ENCODE results near the gene SMU1.
"Not testable (repeated sequence)": the region's sequence is repeated elsewhere in the genome, so short reads cannot be mapped to it uniquely, and the experiment has no call there.

SMU1 gene

GRCh38 chr9:33012328-33013069 lies 64.0 kb downstream of the SMU1 start:
- Histone ChIP-seq H3K27me3 (ENCODE audit: control insufficient read depth in 1 of 2, insufficient read depth in 2 of 2, low read length in 2 of 2) (no peaks in the 10 kb centered on the region), H3K27ac (ENCODE audit: low read length) (no peak overlapping the region), H3K9me3 (ENCODE audit: control insufficient read depth in 2 of 2, low read length in 2 of 2) (no peaks in the 10 kb centered on the region), H3K4me3 (ENCODE audit: low read length in 2 of 2) (no peak overlapping the region), H3K9ac (ENCODE audit: low read length in 2 of 2) (no peak overlapping the region), H3K36me3 (ENCODE audit: control insufficient read depth in 2 of 2, insufficient read depth in 2 of 2, low read length in 2 of 2) (no peaks in the 10 kb centered on the region), H3K4me1 (ENCODE audit: control insufficient read depth, insufficient read depth, low read length) (no peaks in the 10 kb centered on the region)

DNA sequence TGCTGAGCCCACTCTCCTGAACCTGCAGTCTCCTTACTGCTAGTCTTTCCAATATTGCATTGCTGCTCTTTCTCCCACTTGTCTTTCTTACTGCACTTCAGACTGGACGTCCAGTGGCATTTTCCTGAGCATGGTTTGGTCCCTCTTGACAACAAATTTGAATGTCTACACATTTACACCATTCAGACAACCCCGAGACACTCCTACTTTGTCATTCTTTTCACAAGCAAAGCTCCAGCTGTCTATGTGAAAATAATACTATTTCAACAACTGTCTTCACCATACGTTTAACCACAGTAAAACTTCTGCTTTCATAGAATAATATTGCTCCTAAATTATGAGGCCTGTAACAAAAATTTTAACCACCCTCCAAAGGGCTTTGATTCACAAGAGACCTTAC lies 64.6 kb downstream of the SMU1 start:
- no peaks in the 10 kb centered on the region for H3K4me1 ChIP-seq (ENCODE audit: control insufficient read depth, insufficient read depth, low read length)
- no peaks in the 10 kb centered on the region for H3K9me3 ChIP-seq (ENCODE audit: control insufficient read depth in 2 of 2, low read length in 2 of 2)
- H3K27ac ChIP-seq (ENCODE audit: low read length) = no peak overlapping the region
- no peak overlapping the region for H3K9ac ChIP-seq (ENCODE audit: low read length in 2 of 2)
- H3K36me3 ChIP-seq (ENCODE audit: control insufficient read depth in 2 of 2, insufficient read depth in 2 of 2, low read length in 2 of 2) = no peaks in the 10 kb centered on the region
- H3K27me3 ChIP-seq (ENCODE audit: control insufficient read depth in 1 of 2, insufficient read depth in 2 of 2, low read length in 2 of 2) = no peaks in the 10 kb centered on the region
- H3K4me3 ChIP-seq (ENCODE audit: low read length in 2 of 2) = no peak overlapping the region

- no peaks in the 10 kb centered on the region for H3K27me3 ChIP-seq (ENCODE audit: control insufficient read depth in 1 of 2, insufficient read depth in 2 of 2, low read length in 2 of 2)
- no peak overlapping the region for H3K27ac ChIP-seq (ENCODE audit: low read length)
- H3K4me3 ChIP-seq (ENCODE audit: low read length in 2 of 2) = no peak overlapping the region
- no peak overlapping the region for H3K9ac ChIP-seq (ENCODE audit: low read length in 2 of 2)
- H3K9me3 ChIP-seq (ENCODE audit: control insufficient read depth in 2 of 2, low read length in 2 of 2) = no peaks in the 10 kb centered on the region
- H3K36me3 ChIP-seq (ENCODE audit: control insufficient read depth in 2 of 2, insufficient read depth in 2 of 2, low read length in 2 of 2) = no peaks in the 10 kb centered on the region
- no peaks in the 10 kb centered on the region for H3K4me1 ChIP-seq (ENCODE audit: control insufficient read depth, insufficient read depth, low read length)
Measured at GRCh38 chr9:33007755-33008154, 68.7 kb downstream of the SMU1 start.

DNA sequence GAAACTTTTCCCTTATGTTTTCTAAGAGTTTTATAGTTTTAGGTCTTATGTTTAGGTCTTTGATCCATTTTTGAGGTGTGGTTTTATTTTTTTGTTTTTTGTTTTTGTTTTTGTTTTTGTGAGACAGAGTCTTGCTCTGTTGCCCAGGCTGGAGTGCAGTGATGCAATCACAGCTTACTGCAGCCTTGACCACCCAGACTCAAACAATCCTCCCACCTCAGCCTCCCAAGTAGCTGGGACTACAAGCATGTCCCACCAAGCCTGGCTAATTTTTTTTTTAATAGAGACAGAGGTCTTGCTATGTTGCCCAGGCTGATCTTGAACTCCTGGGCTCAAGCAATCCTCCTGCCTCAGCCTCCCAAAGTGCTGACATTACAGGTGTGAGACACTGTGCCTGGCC lies 71.1 kb downstream of the SMU1 start:
- not testable (repeated sequence) for H3K36me3 ChIP-seq (ENCODE audit: control insufficient read depth in 2 of 2, insufficient read depth in 2 of 2, low read length in 2 of 2); H3K27ac ChIP-seq (ENCODE audit: low read length); H3K9me3 ChIP-seq (ENCODE audit: control insufficient read depth in 2 of 2, low read length in 2 of 2); H3K4me3 ChIP-seq (ENCODE audit: low read length in 2 of 2); H3K9ac ChIP-seq (ENCODE audit: low read length in 2 of 2); H3K27me3 ChIP-seq (ENCODE audit: control insufficient read depth in 1 of 2, insufficient read depth in 2 of 2, low read length in 2 of 2)
- peaks cover 11% of the 10 kb centered on the region for H3K4me1 ChIP-seq (ENCODE audit: control insufficient read depth, insufficient read depth, low read length)

DNA sequence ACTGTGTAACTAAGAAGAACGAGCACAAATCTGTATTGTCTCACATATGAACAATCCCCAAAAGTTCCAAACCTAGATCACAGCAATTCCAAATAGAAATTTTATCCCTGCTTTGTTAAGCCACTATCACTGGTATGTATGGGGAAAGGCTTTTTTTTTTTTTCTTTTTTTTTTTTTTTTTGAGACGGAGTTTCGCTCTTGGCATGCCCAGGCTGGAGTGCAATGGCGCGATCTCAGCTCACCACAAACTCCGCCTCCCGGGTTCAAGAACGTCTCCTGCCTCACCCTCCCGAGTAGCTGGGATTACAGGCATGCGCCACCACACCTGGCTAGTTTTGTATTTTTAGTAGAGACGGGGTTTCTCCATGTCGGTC lies 75.8 kb downstream of the SMU1 start:
- peak overlapping the region; percentile 97 to 98 for H3K4me3 ChIP-seq (ENCODE audit: low read length in 2 of 2)
- H3K4me1 ChIP-seq (ENCODE audit: control insufficient read depth, insufficient read depth, low read length) = peaks cover 13% of the 10 kb centered on the region
- peak overlapping the region; percentile 94 for H3K27ac ChIP-seq (ENCODE audit: low read length)
- not testable (repeated sequence) for H3K27me3 ChIP-seq (ENCODE audit: control insufficient read depth in 1 of 2, insufficient read depth in 2 of 2, low read length in 2 of 2); H3K9me3 ChIP-seq (ENCODE audit: control insufficient read depth in 2 of 2, low read length in 2 of 2)
- H3K9ac ChIP-seq (ENCODE audit: low read length in 2 of 2) = peak overlapping the region; percentile 96 to 99
- peaks cover 9 to 12% of the 10 kb centered on the region in 2 donors for H3K36me3 ChIP-seq (ENCODE audit: control insufficient read depth in 2 of 2, insufficient read depth in 2 of 2, low read length in 2 of 2)

DNA sequence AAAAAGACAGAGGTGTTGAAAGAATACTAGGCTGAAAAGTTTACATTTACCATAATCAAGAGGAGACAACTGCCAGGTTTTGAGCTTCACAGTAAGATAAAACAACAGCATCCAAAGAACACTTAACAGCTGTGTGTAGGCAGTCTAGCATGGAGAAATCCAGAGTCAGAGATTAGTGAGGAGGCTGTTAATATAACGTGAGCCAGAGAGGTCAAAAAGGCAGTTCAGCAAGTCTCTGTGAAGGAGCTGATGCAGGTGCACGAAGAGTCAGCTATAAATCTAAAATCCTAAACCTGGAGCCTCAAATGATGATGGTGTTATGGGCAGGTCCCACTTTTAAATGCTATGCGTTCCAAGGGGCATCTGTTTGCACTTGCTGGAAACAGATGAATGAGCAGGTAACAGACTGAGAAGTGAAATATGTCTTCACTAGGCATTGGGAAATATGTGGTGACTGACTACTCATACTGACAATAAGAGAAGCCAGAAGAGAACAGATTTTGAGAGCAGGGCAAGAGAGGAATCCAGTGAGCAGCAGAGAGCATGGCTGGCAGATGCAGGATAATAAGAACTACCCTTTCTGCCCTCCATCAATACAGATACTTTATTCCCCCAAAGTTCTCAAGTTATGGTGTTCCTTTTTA lies 83.8 kb downstream of the SMU1 start:
- H3K27ac ChIP-seq (ENCODE audit: low read length) = no peak overlapping the region
- no peaks in the 10 kb centered on the region for H3K4me1 ChIP-seq (ENCODE audit: control insufficient read depth, insufficient read depth, low read length)
- no peak overlapping the region for H3K9ac ChIP-seq (ENCODE audit: low read length in 2 of 2)
- H3K9me3 ChIP-seq (ENCODE audit: control insufficient read depth in 2 of 2, low read length in 2 of 2) = no peaks in the 10 kb centered on the region
- peaks cover 27 to 29% of the 10 kb centered on the region in 2 donors for H3K36me3 ChIP-seq (ENCODE audit: control insufficient read depth in 2 of 2, insufficient read depth in 2 of 2, low read length in 2 of 2)
- H3K27me3 ChIP-seq (ENCODE audit: control insufficient read depth in 1 of 2, insufficient read depth in 2 of 2, low read length in 2 of 2) = no peaks in the 10 kb centered on the region
- no peak overlapping the region for H3K4me3 ChIP-seq (ENCODE audit: low read length in 2 of 2)

GRCh38 chr9:32991897-32992594 lies 84.4 kb downstream of the SMU1 start:
- Histone ChIP-seq H3K9ac (ENCODE audit: low read length in 2 of 2) (no peak overlapping the region), H3K27me3 (ENCODE audit: control insufficient read depth in 1 of 2, insufficient read depth in 2 of 2, low read length in 2 of 2) (no peaks in the 10 kb centered on the region), H3K9me3 (ENCODE audit: control insufficient read depth in 2 of 2, low read length in 2 of 2) (no peaks in the 10 kb centered on the region), H3K4me3 (ENCODE audit: low read length in 2 of 2) (no peak overlapping the region), H3K27ac (ENCODE audit: low read length) (no peak overlapping the region), H3K4me1 (ENCODE audit: control insufficient read depth, insufficient read depth, low read length) (no peaks in the 10 kb centered on the region), H3K36me3 (ENCODE audit: control insufficient read depth in 2 of 2, insufficient read depth in 2 of 2, low read length in 2 of 2) (peaks cover 33 to 36% of the 10 kb centered on the region in 2 donors)

Data from stomach smooth muscle (tissue), 2 donors.